MCF 10A (cell line): ENCODE data around the gene ARHGAP15. TPM values are rescaled to one million over a fixed set of nuclear protein-coding genes. Genes with fewer than 3 reads are reported as not detected.

Experiments used
- BruUV-seq: library from RNA; stranded (reverse); fragments of 400-500 nt; replicated peaks from 2 replicates; lab custom pipeline; 2021; lab: Mats Ljungman, UMichigan
- CTCF ChIA-PET: fragments of 300-600 bp; sonication (Branson Sonifier 250); formaldehyde crosslinking; extraction: SDS; loops from one replicate; lab custom pipeline; 2021; ENCODE audit warnings: antibody characterized with exemption, inconsistent platforms; lab: Yijun Ruan, JAX
- POLR2A ChIA-PET: fragments of 300-600, 350-650 bp; sonication (Branson Sonifier 250); formaldehyde crosslinking; extraction: SDS; loops from one replicate; lab custom pipeline; 2020; ENCODE audit warnings: antibody characterized with exemption, inconsistent platforms; lab: Yijun Ruan, JAX
- DNase-seq: peaks from one replicate; pipeline ENCODE4 v3.0.0-alpha.2; 2018; ENCODE audit not compliant: unreplicated experiment
- H3K27ac Mint-ChIP-seq: one replicate; pipeline ENCODE4 v1.8.0; 2022; ENCODE audit warnings: mild to moderate bottlenecking, low read depth, mixed read lengths; ENCODE audit not compliant: unreplicated experiment
- H3K27me3 Mint-ChIP-seq: one replicate; pipeline ENCODE4 v1.8.0; 2022; ENCODE audit warnings: mixed read lengths; ENCODE audit not compliant: insufficient read depth, unreplicated experiment
- H3K36me3 Mint-ChIP-seq: one replicate; pipeline ENCODE4 v1.8.0; 2022; ENCODE audit warnings: mild to moderate bottlenecking, moderate library complexity, mixed read lengths; ENCODE audit not compliant: insufficient read depth, unreplicated experiment
- H3K4me1 Mint-ChIP-seq: one replicate; pipeline ENCODE4 v1.8.0; 2022; ENCODE audit warnings: mixed read lengths; ENCODE audit not compliant: insufficient read depth, unreplicated experiment
- H3K4me3 Mint-ChIP-seq: one replicate; pipeline ENCODE4 v1.8.0; 2022; ENCODE audit warnings: mild to moderate bottlenecking, moderate library complexity, mixed read lengths; ENCODE audit not compliant: unreplicated experiment
- H3K9me3 Mint-ChIP-seq: one replicate; pipeline ENCODE4 v1.8.0; 2022; ENCODE audit warnings: mixed read lengths; ENCODE audit not compliant: unreplicated experiment
- CTCF ChIP-seq: fragments of 200-600 bp; IDR thresholded peaks from one replicate; pipeline ENCODE4 v1.8.0; 2022; ENCODE audit warnings: antibody characterized with exemption, mild to moderate bottlenecking; ENCODE audit not compliant: unreplicated experiment
- intact Hi-C: fragments of 100-400 bp; cut with micrococcal nuclease; formaldehyde crosslinking; loops from 2 replicates; pipeline ENCODE4 v1.14.1; 2022
- total RNA-seq: library from RNA; stranded (reverse); gene quantifications from 2 replicates; pipeline ENCODE4 v1.2.3, GENCODE V29; 2022

ARHGAP15 gene
- total RNA-seq, 1 experiment from 2014 or later, result not detected

DNA sequence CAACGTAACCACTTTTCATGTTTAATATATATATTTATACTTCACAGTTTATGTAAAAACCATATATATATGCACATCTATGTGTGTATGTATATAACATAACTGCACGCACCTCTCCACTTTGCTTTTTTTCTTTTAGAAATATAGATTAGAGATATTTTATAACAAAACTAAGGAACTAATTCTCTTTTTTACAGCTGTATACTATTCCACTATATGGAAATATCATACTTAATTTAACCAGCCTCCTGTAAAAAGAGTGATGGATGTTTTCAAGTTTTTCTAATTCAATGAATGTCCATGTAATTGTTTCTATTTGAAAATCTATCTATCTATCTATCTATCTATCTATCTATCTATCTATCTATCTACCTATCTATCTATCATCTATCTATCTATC, 4.6 kb downstream of the ARHGAP15 start:
- no peaks in the 10 kb centered on the region for H3K4me1 Mint-ChIP-seq
- intact Hi-C loops, result no loop called here
- H3K27me3 Mint-ChIP-seq, result peaks cover 2% of the 10 kb centered on the region
- ChIA-PET CTCF (no interaction called here), POLR2A (no interaction called here)
- BruUV-seq, result no TSS peak
- TF ChIP-seq CTCF, result no peak
- H3K36me3 Mint-ChIP-seq, result no peaks in the 10 kb centered on the region
- H3K9me3 Mint-ChIP-seq, result peaks cover 7% of the 10 kb centered on the region
- no peak for DNase-seq
- no peak overlapping the region for H3K27ac Mint-ChIP-seq
- H3K4me3 Mint-ChIP-seq, result no peak overlapping the region

- no peak for DNase-seq
- no peak for TF ChIP-seq CTCF
- CTCF ChIA-PET, result interaction anchor here (1.4 kb wide), 1 partner anchor 23 kb away, joined by 3 read pairs; no protein-coding TSS in a partner anchor
- BruUV-seq, result no TSS peak
- Mint-ChIP-seq H3K4me3 (no peak overlapping the region), H3K27ac (no peak overlapping the region), H3K4me1 (no peaks in the 10 kb centered on the region), H3K9me3 (peaks cover 7% of the 10 kb centered on the region), H3K36me3 (no peaks in the 10 kb centered on the region), H3K27me3 (peaks cover 9% of the 10 kb centered on the region)
- POLR2A ChIA-PET, result no interaction called here
- intact Hi-C loops, result no loop called here
Measured at GRCh38 chr2:143138292-143138691, 9.1 kb downstream of the ARHGAP15 start.

GRCh38 chr2:143139835-143140393, 10.7 kb downstream of the ARHGAP15 start:
- DNase-seq, result no peak
- Mint-ChIP-seq H3K36me3 (no peaks in the 10 kb centered on the region), H3K27ac (no peak overlapping the region), H3K9me3 (no peaks in the 10 kb centered on the region), H3K4me1 (no peaks in the 10 kb centered on the region), H3K27me3 (peaks cover 9% of the 10 kb centered on the region), H3K4me3 (no peak overlapping the region)
- intact Hi-C loops, result no loop called here
- TF ChIP-seq CTCF, result no peak
- ChIA-PET CTCF (interaction anchor here (0.5 to 1.0 kb wide), 2 partner anchors 29 to 707 kb away, joined by 3 read pairs; no protein-coding TSS in a partner anchor), POLR2A (interaction anchor here (0.9 kb wide), 1 partner anchor 9 kb away, joined by 3 read pairs; no protein-coding TSS in a partner anchor)
- BruUV-seq, result no TSS peak

DNA sequence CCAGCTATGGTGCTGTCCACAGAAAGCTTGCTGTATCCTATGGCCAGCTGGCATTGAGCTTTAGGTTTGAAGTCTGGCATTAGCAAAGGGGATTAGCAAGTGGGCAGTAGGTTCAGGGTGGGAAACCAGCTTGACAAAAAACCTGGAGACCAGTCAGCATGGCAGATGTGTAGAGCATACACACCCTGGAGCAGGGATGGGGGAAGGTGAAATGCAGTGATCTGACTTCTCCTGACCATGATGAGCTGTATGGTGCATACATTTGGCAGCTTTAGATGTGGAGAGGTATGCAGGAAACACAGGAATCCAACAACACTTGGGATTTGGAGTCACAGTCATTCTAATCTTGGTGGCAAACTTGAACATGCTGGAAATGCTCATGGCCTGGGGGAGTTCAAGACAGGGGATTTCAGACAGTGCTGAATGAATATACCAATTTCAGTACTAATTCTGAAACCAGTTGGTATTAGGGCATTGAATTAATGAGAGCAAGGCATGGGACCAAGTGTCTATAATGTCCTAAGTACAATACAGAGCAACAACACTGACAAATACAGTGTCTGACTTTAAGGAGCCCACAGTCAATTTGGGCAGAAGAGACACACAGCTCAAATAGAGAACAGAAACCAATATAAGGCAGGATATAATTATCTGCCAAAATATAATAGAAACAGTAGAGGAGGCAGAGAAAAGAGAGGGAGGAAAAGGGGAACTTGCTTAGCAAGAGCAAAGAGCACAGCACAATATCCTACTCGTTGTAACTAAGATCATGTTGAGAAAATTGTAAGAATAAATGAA, 11.8 kb downstream of the ARHGAP15 start:
- Mint-ChIP-seq H3K27me3 (peaks cover 9% of the 10 kb centered on the region), H3K36me3 (no peaks in the 10 kb centered on the region), H3K4me1 (no peaks in the 10 kb centered on the region), H3K9me3 (no peaks in the 10 kb centered on the region), H3K4me3 (no peak overlapping the region), H3K27ac (no peak overlapping the region)
- POLR2A ChIA-PET, result interaction anchor here (1.2 kb wide), 1 partner anchor 16 kb away, joined by 3 read pairs; no protein-coding TSS in a partner anchor
- CTCF ChIA-PET, result interaction anchor here (0.8 to 1.2 kb wide), 2 partner anchors 24 to 81 kb away, joined by 3 read pairs; no protein-coding TSS in a partner anchor
- DNase-seq, result no peak
- no peak for TF ChIP-seq CTCF
- no TSS peak for BruUV-seq
- intact Hi-C loops, result no loop called here
